Natural killer cell (primary cell): ENCODE data around the gene FRAT1. TPM values are rescaled to one million over a fixed set of nuclear protein-coding genes. Genes with fewer than 3 reads are reported as not detected.

Source experiments
- ATAC-seq, 3 donors: fragments of 150-1000 bp in 2 of 3; fragments of 200-7000 bp in 1 of 3; cut with Tn5 transposase; 1 replicate in 1 of 3; 2 replicates in 2 of 3; pipeline ENCODE4 v1.10.0; 2021; ENCODE audit warnings: mild to moderate bottlenecking in 2 of 3, moderate library complexity in 2 of 3
- DNase-seq, 2 donors: peaks; one replicate each; pipeline versions ENCODE4 v3.0.0 to v3.0.0-alpha.2; 2013 to 2021; ENCODE audit warnings: mixed read lengths in 1 of 2
- H3K27ac ChIP-seq: one replicate; pipeline ENCODE4 v1.5.1; 2013; ENCODE audit warnings: mild to moderate bottlenecking, low read length
- H3K27me3 ChIP-seq: one replicate; pipeline ENCODE4 v1.6.1; 2013; ENCODE audit warnings: low read length; ENCODE audit not compliant: control insufficient read depth, insufficient read depth
- H3K36me3 ChIP-seq: one replicate; pipeline ENCODE4 v1.6.1; 2013; ENCODE audit warnings: low read length; ENCODE audit not compliant: control insufficient read depth, insufficient read depth
- H3K4me1 ChIP-seq: one replicate; pipeline ENCODE4 v1.6.1; 2013; ENCODE audit warnings: low read length; ENCODE audit not compliant: control insufficient read depth, insufficient read depth
- H3K4me3 ChIP-seq: one replicate; pipeline ENCODE4 v1.5.1; 2013; ENCODE audit warnings: low read length
- H3K9me3 ChIP-seq: one replicate; pipeline ENCODE4 v1.6.1; 2013; ENCODE audit warnings: low read length; ENCODE audit not compliant: control insufficient read depth, insufficient read depth
- H3K27ac Mint-ChIP-seq, 2 donors: one replicate each; pipeline ENCODE4 v1.8.0; 2022; ENCODE audit warnings: mild to moderate bottlenecking in 2 of 2, mixed read lengths in 2 of 2, moderate library complexity in 1 of 2
- H3K27me3 Mint-ChIP-seq, 2 donors: one replicate each; pipeline ENCODE4 v1.8.0; 2022; ENCODE audit warnings: low read depth in 2 of 2, mixed read lengths in 2 of 2
- H3K36me3 Mint-ChIP-seq: one replicate; pipeline ENCODE4 v1.8.0; 2022; ENCODE audit warnings: mixed read lengths
- H3K4me1 Mint-ChIP-seq, 2 donors: one replicate each; pipeline ENCODE4 v1.8.0; 2022; ENCODE audit warnings: mixed read lengths in 2 of 2
- H3K4me3 Mint-ChIP-seq: one replicate; pipeline ENCODE4 v1.8.0; 2022; ENCODE audit warnings: mild to moderate bottlenecking, moderate library complexity, mixed read lengths
- H3K9me3 Mint-ChIP-seq, 2 donors: one replicate each; pipeline ENCODE4 v1.8.0; 2022; ENCODE audit warnings: mixed read lengths in 2 of 2
- WGBS: methylation state at CpG from one replicate; pipeline ENCODE4 v1.1.7; 2013; ENCODE audit warnings: missing lambda C conversion rate; ENCODE audit not compliant: insufficient coverage; 5-methylcytosine and 5-hydroxymethylcytosine counted together
- intact Hi-C: fragments of 100-400 bp; cut with micrococcal nuclease; formaldehyde crosslinking; loops from one replicate; pipeline ENCODE4 v1.14.2; 2022
- total RNA-seq, 4 donors: library from RNA; stranded (reverse); fragments of 120-200 nt in 1 of 4; gene quantifications; one replicate each; pipeline versions ENCODE4 v1.2.3 to v1.2.4, GENCODE V29; 2013 to 2022
- TF ChIP-seq, protein P1 (sequence below): fragments of 200-600 bp; IDR thresholded peaks from one replicate; pipeline ENCODE4 v1.8.0; 2022; ENCODE audit warnings: antibody characterized with exemption

FRAT1 gene
- total RNA-seq, 3 donors from 2014 or later (not counting 1 experiment from before 2014, with no cell fraction given): 26.0 to 45.0 (median 32.1) TPM

GRCh38 chr10:97321804-97322190 lies 2.7 kb downstream of the FRAT1 start:
- Histone ChIP-seq H3K27ac (no peak overlapping the region), H3K4me3 (no peak overlapping the region), H3K4me1 (peaks cover 36% of the 10 kb centered on the region), H3K36me3 (no peaks in the 10 kb centered on the region), H3K9me3 (no peaks in the 10 kb centered on the region), H3K27me3 (no peaks in the 10 kb centered on the region)
- Mint-ChIP-seq H3K9me3 (no peaks in the 10 kb centered on the region), H3K36me3 (no peaks in the 10 kb centered on the region), H3K27me3 (no peaks in the 10 kb centered on the region), H3K27ac (peak overlapping the region; percentile 21 to 92), H3K4me3 (peak overlapping the region; percentile 93), H3K4me1 (peaks cover 34 to 41% of the 10 kb centered on the region in 2 donors)
- DNase-seq: no peak
- WGBS: 93% methylated on average over 3 of the region's 3 CpGs
- intact Hi-C loops: no loop called here
- ATAC-seq: no peak
- TF ChIP-seq, protein P1, sequence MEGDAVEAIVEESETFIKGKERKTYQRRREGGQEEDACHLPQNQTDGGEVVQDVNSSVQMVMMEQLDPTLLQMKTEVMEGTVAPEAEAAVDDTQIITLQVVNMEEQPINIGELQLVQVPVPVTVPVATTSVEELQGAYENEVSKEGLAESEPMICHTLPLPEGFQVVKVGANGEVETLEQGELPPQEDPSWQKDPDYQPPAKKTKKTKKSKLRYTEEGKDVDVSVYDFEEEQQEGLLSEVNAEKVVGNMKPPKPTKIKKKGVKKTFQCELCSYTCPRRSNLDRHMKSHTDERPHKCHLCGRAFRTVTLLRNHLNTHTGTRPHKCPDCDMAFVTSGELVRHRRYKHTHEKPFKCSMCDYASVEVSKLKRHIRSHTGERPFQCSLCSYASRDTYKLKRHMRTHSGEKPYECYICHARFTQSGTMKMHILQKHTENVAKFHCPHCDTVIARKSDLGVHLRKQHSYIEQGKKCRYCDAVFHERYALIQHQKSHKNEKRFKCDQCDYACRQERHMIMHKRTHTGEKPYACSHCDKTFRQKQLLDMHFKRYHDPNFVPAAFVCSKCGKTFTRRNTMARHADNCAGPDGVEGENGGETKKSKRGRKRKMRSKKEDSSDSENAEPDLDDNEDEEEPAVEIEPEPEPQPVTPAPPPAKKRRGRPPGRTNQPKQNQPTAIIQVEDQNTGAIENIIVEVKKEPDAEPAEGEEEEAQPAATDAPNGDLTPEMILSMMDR: no peak

GRCh38 chr10:97323501-97323900 lies 4.4 kb downstream of the FRAT1 start:
- H3K9me3 ChIP-seq: no peaks in the 10 kb centered on the region
- H3K27ac ChIP-seq: no peak overlapping the region
- whole genome bisulfite sequencing: 70% methylated on average over 3 of the region's 4 CpGs
- TF ChIP-seq, protein P1: no peak
- Mint-ChIP-seq H3K4me3 (no peak overlapping the region), H3K27ac (no peak overlapping the region), H3K27me3 (no peaks in the 10 kb centered on the region), H3K4me1 (peaks cover 45 to 48% of the 10 kb centered on the region in 2 donors), H3K36me3 (no peaks in the 10 kb centered on the region), H3K9me3 (no peaks in the 10 kb centered on the region)
- no peaks in the 10 kb centered on the region for H3K36me3 ChIP-seq
- peaks cover 35% of the 10 kb centered on the region for H3K4me1 ChIP-seq
- ATAC-seq: no peak
- no peak for DNase-seq
- no peak overlapping the region for H3K4me3 ChIP-seq
- intact Hi-C loops: no loop called here
- no peaks in the 10 kb centered on the region for H3K27me3 ChIP-seq

GRCh38 chr10:97325754-97326153 lies 6.7 kb downstream of the FRAT1 start:
- Histone ChIP-seq H3K27ac (no peak overlapping the region), H3K9me3 (no peaks in the 10 kb centered on the region), H3K27me3 (no peaks in the 10 kb centered on the region), H3K4me1 (peaks cover 24% of the 10 kb centered on the region), H3K4me3 (no peak overlapping the region), H3K36me3 (no peaks in the 10 kb centered on the region)
- H3K4me1 Mint-ChIP-seq: peaks cover 33 to 46% of the 10 kb centered on the region in 2 donors
- 91% methylated on average over 9 of the region's 9 CpGs for WGBS
- H3K27me3 Mint-ChIP-seq: no peaks in the 10 kb centered on the region
- intact Hi-C loops: no loop called here
- H3K36me3 Mint-ChIP-seq: no peaks in the 10 kb centered on the region
- ATAC-seq (no peak), DNase-seq (no peak)
- H3K4me3 Mint-ChIP-seq: no peak overlapping the region
- TF ChIP-seq, protein P1: no peak
- H3K9me3 Mint-ChIP-seq: no peaks in the 10 kb centered on the region
- no peak overlapping the region for H3K27ac Mint-ChIP-seq
